Left ventricle myocardium inferior (tissue), 1 donor: Measurements from ENCODE around the gene UBB. TPM values are rescaled to one million over a fixed set of nuclear protein-coding genes. Genes with fewer than 3 reads are reported as not detected.

Source experiments
- DNase-seq: peaks from one replicate; pipeline ENCODE4 v3.0.0-alpha.2; 2020
- H3K27ac ChIP-seq: fragments of 200-600 bp; replicated peaks from 2 replicates; pipeline ENCODE4 v1.8.0; 2021
- H3K27me3 ChIP-seq: fragments of 200-600 bp; 2 replicates; pipeline ENCODE4 v1.8.0; 2021; ENCODE audit warnings: low read depth
- H3K36me3 ChIP-seq: fragments of 200-600 bp; 2 replicates; pipeline ENCODE4 v1.8.0; 2021
- H3K4me1 ChIP-seq: fragments of 200-600 bp; 2 replicates; pipeline ENCODE4 v1.8.0; 2021
- H3K4me3 ChIP-seq: fragments of 200-600 bp; 2 replicates; pipeline ENCODE4 v1.8.0; 2021; ENCODE audit warnings: mild to moderate bottlenecking, moderate library complexity
- H3K9me3 ChIP-seq: fragments of 200-600 bp; replicated peaks from 2 replicates; pipeline ENCODE4 v1.8.0; 2021
- intact Hi-C: fragments of 100-400 bp; cut with micrococcal nuclease; formaldehyde crosslinking; loops from one replicate; pipeline ENCODE4 v1.11.0; 2022
- total RNA-seq: library from RNA; stranded (reverse); fragmentation: NEBNext Ultra II Directional; extraction: Animal tissue kit (Norgen Biotek cat#: 25700); gene quantifications from one replicate; pipeline ENCODE4 v1.2.1, GENCODE V29; 2021
- TF ChIP-seq, protein P1 (sequence below): fragments of 200-600 bp; IDR thresholded peaks from 2 replicates; pipeline ENCODE4 v1.8.0; 2021; ENCODE audit warnings: antibody characterized with exemption, mild to moderate bottlenecking, borderline replicate concordance
- donor health status: DM: no; HTN: yes; CAD: no; lungs with severe emphysema.

UBB gene
- total RNA-seq, 1 donor from 2014 or later: 1,605 TPM

DNA sequence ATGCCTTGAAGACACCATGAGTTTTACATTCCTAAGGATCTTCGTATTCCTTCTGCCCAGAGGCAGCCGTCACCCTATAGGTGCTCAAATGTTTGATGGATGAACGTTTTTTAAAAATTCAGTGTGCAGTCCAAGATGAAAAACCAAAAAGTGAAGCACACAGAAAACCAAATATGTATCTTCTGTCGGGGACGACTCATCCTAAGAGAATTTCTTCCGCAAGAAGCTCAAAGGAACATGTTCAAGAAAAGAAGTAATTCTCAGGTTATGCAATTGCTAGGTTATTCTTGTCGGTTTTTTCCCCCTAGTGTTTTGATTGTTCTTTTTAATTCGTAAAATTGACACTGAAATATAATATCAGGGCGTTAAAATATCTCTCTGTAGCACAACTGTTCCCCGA lies 29.1 kb upstream of the UBB start:
- H3K4me3 ChIP-seq: peak overlapping the region; percentile 80
- no peaks in the 10 kb centered on the region for H3K9me3 ChIP-seq
- peaks cover 23% of the 10 kb centered on the region for H3K27me3 ChIP-seq
- H3K36me3 ChIP-seq: peaks cover 15% of the 10 kb centered on the region
- TF ChIP-seq, protein P1, sequence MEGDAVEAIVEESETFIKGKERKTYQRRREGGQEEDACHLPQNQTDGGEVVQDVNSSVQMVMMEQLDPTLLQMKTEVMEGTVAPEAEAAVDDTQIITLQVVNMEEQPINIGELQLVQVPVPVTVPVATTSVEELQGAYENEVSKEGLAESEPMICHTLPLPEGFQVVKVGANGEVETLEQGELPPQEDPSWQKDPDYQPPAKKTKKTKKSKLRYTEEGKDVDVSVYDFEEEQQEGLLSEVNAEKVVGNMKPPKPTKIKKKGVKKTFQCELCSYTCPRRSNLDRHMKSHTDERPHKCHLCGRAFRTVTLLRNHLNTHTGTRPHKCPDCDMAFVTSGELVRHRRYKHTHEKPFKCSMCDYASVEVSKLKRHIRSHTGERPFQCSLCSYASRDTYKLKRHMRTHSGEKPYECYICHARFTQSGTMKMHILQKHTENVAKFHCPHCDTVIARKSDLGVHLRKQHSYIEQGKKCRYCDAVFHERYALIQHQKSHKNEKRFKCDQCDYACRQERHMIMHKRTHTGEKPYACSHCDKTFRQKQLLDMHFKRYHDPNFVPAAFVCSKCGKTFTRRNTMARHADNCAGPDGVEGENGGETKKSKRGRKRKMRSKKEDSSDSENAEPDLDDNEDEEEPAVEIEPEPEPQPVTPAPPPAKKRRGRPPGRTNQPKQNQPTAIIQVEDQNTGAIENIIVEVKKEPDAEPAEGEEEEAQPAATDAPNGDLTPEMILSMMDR: no peak
- intact Hi-C loops: no loop called here
- DNase-seq: no peak
- H3K4me1 ChIP-seq: peaks cover 18% of the 10 kb centered on the region
- H3K27ac ChIP-seq: no peak overlapping the region

DNA sequence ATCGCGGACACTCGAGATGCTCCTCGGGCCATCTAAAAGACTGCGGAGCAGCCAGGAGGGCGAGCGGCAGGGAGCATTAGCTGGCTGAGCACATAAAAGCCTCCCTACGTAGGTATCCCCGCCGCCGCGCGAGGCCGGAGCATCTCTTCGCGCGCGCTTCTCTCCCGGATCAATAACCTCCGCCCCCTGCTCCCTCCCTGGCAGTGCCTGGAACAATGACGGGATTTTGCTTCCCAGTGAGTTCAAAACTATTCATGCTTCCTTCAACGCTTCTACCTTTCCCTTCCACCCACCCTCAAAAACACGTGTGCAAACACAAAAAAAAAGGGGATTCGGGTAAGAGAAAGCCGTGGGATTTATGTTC lies 28.6 kb upstream of the UBB start:
- peak; percentile 18 for DNase-seq
- peak overlapping the region; percentile 80 for H3K4me3 ChIP-seq
- TF ChIP-seq, protein P1: no peak

DNA sequence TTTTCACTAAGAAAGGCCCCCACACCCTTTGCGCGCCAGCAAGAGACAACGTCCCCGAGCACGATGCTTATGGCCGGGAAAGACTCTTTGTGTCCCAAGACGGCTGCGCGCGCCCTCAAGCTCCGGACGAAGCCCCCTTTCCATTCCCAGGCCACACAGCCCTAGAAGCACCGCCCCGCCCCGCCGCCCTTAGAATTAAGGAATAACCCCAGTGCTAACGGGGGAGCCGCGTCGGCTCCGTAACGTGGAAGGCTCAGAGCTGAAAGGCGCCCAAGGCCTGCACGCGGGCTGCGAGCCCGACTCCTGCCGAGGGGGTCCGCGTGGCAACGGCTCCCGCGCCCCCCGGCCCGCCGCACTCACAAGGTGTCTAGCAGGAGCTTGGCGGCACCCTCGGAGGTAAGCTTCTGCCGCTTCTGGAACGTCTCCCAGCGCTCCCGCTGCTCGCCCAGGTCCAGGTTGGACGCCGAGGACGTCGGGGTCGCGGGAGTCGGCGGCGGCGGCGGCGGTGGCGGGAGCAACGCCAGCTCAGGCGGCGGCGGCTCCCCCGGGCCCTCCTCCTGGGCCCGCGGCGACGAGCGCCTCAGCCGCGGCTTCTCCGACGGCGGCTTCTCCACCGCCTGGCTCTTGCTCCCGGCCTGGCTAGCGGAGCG lies 28.1 kb upstream of the UBB start:
- Histone ChIP-seq H3K27me3 (peaks cover 23% of the 10 kb centered on the region), H3K4me1 (peaks cover 18% of the 10 kb centered on the region), H3K36me3 (peaks cover 15% of the 10 kb centered on the region), H3K4me3 (peak overlapping the region; percentile 80), H3K9me3 (no peaks in the 10 kb centered on the region), H3K27ac (no peak overlapping the region)
- no peak for DNase-seq
- TF ChIP-seq, protein P1: no peak
- intact Hi-C loops: no loop called here

More for the DNA sequence above, 28.6 kb upstream of the UBB start:
- H3K9me3 ChIP-seq: no peaks in the 10 kb centered on the region
- intact Hi-C loops: no loop called here
- H3K4me1 ChIP-seq: peaks cover 18% of the 10 kb centered on the region
- H3K36me3 ChIP-seq: peaks cover 15% of the 10 kb centered on the region
- H3K27ac ChIP-seq: no peak overlapping the region
- H3K27me3 ChIP-seq: peaks cover 23% of the 10 kb centered on the region

DNA sequence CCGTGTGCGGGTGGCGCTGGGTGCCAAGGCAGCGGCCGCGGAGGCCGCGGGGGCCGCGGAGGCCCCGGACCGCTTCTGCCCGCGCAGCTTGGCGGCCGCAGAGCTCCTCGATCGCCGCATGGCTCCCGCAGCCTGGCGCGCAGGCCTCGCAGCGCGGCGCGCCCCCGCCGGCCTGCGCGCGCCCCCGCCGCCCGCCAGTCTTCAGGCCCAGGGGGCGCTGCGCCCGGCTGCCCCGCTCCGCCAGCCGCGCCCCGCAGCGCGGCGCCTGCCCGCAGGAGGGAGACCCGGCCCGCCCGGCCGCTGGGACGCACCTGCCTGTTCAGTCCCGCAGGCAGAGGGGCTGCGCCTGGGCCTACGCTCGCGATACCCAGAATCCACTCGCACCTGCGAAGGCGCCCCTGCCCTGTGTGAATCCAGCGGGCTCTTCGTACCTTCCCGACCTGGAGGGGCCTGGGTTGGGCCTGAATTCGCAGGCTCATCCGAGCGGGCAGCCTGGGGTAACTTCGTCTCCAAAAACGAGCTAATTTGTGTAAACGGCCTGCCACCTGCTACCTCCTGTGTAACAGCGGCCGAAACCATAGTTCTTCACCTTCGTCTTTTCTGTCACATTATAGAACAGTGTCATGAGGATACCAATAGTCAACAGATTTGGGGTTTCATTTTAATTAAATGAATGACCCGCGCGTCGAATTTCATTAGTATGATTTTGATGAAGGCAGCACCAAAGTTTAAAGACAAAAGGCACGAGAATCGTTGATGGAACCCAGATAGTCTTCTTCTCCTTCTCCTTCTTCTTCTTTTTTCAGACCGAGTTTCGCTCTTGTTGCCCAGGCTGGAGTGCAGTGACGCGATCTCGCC lies 27.3 kb upstream of the UBB start, which contains the start of gene CENPV:
CENPV (minus strand) TSS at position 153 of the 858 bp plus-strand sequence; CDS start at position 120, 33 bp downstream.
- Histone ChIP-seq H3K4me3 (peak within 1 kb of the TSS; percentile 80), H3K4me1 (peaks cover 18% of the 10 kb centered on the region), H3K27me3 (peaks cover 23% of the 10 kb centered on the region), H3K9me3 (no peaks in the 10 kb centered on the region), H3K27ac (no peak within 1 kb of the TSS), H3K36me3 (peaks cover 9% of the 10 kb centered on the region)
- DNase-seq: peak; percentile 32
- intact Hi-C loops: no loop called here
- TF ChIP-seq, protein P1: peak; percentile 41

DNA sequence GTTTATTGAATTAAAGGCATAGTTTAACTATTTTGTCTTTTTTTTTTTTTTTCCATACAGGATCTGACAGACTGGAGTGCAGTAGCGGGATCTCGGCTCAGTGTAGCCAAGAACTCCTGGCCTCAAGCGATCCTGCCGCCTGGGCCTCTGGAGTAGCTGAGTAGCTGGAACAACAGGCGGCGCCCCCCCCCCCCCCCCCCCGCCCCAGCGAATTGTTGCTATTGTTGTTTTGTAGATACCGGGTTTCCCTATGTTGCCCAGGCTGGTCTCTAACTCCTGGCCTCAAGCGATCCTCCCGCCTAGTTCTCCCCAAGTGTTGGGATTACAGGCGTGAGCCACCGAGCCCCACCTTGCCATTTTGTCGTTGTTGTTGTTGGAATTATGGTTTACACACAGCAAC lies 26.3 kb upstream of the UBB start:
- TF ChIP-seq, protein P1: no peak
- Histone ChIP-seq H3K27ac (no peak overlapping the region), H3K4me3 (no peak overlapping the region), H3K9me3 (no peaks in the 10 kb centered on the region), H3K27me3 (peaks cover 23% of the 10 kb centered on the region), H3K36me3 (no peaks in the 10 kb centered on the region), H3K4me1 (peaks cover 18% of the 10 kb centered on the region)
- intact Hi-C loops: no loop called here
- DNase-seq: no peak
